PC-9 (cell line): ENCODE measurements around the gene GRM8.

Source experiments
- CTCF ChIP-seq: fragments of 200-600 bp; sonication (generic); conservative IDR thresholded peaks from 2 replicates; pipeline ENCODE4 v1.6.1; 2017; ENCODE audit warnings: mixed run types, antibody characterized with exemption, mild to moderate bottlenecking, moderate library complexity
- EZH2 ChIP-seq: fragments of 200-600 bp; sonication (generic); IDR thresholded peaks from 2 replicates; pipeline ENCODE4 v1.8.0; 2017; ENCODE audit warnings: antibody characterized with exemption, low read depth

- TF ChIP-seq CTCF (no peak), EZH2 (no peak)
These were observed 758.9 kb downstream of the GRM8 start for GRCh38 chr7:126493801-126494200.
